OCI-LY3 (cell line): ENCODE measurements around the gene TMEM106C.
A peak's percentile ranks its signal among the peaks of the same experiment; 100 is the strongest.
"Not testable (repeated sequence)": the region's sequence is repeated elsewhere in the genome, so short reads cannot be mapped to it uniquely, and the experiment has no call there.

ENCODE experiments used
- H2AFZ ChIP-seq: fragments of 200-600, 300-600 bp; shearing (Covaris generic); 2 replicates; pipeline ENCODE4 v1.6.0; 2014; ENCODE audit warnings: antibody characterized with exemption, low read depth, low read length
- H3K27ac ChIP-seq: fragments of 200-600, 300-600 bp; sonication (generic); 2 replicates; pipeline ENCODE4 v1.5.1; 2014; ENCODE audit warnings: mild to moderate bottlenecking, low read length, moderate library complexity, mixed read lengths
- H3K27me3 ChIP-seq: fragments of 200-600, 300-600 bp; sonication (generic); 2 replicates; pipeline ENCODE4 v1.6.1; 2014; ENCODE audit warnings: low read depth, low read length, mixed read lengths
- H3K36me3 ChIP-seq: fragments of 200-600, 300-600 bp; sonication (generic); replicated peaks from 2 replicates; pipeline ENCODE3; 2014; ENCODE audit warnings: low read depth, low read length, mixed read lengths
- H3K4me1 ChIP-seq: fragments of 300-600, 200-600 bp; sonication (generic); 2 replicates; pipeline ENCODE4 v1.6.1; 2014; ENCODE audit warnings: low read length, mixed read lengths
- H3K4me2 ChIP-seq: fragments of 200-600, 300-600 bp; sonication (generic); 2 replicates; pipeline ENCODE4 v1.6.1; 2014; ENCODE audit warnings: low read length, mixed read lengths
- H3K4me3 ChIP-seq: fragments of 300-600, 200-600 bp; sonication (generic); 2 replicates; pipeline ENCODE4 v1.5.1; 2014; ENCODE audit warnings: antibody characterized with exemption, mild to moderate bottlenecking, low read length, moderate library complexity
- H3K79me2 ChIP-seq: fragments of 300-600, 200-600 bp; shearing (Covaris generic); 2 replicates; pipeline ENCODE4 v1.6.1; 2014; ENCODE audit warnings: mild to moderate bottlenecking, low read length, mixed read lengths
- H3K9ac ChIP-seq: fragments of 300-600, 200-600 bp; shearing (Covaris generic); 2 replicates; pipeline ENCODE4 v1.6.0; 2014; ENCODE audit warnings: mild to moderate bottlenecking, low read length, moderate library complexity
- H3K9me3 ChIP-seq: fragments of 200-600, 300-600 bp; shearing (Covaris generic); 2 replicates; pipeline ENCODE4 v1.6.1; 2014; ENCODE audit warnings: low read length, mixed read lengths; ENCODE audit not compliant: insufficient read depth
- H4K20me1 ChIP-seq: fragments of 200-600, 300-600 bp; sonication (generic); 2 replicates; pipeline ENCODE4 v1.6.1; 2016; ENCODE audit warnings: low read length, mixed read lengths; ENCODE audit not compliant: insufficient read depth
- EZH2phosphoT487 ChIP-seq: fragments of 200-600 bp; shearing (Covaris generic); IDR thresholded peaks from 2 replicates; pipeline ENCODE4 v1.6.1; 2018; ENCODE audit warnings: antibody characterized with exemption, mixed run types, low read depth
- TF ChIP-seq, protein P1 (sequence below): fragments of 200-600, 300-600 bp; sonication (generic); IDR thresholded peaks from 2 replicates; pipeline ENCODE4 v1.5.1; 2014; ENCODE audit warnings: antibody characterized with exemption, low read length, low read depth

Gene TMEM106C

GRCh38 chr12:47955059-47955458 lies 8.3 kb upstream of the TMEM106C start:
- H3K36me3 ChIP-seq = no peaks in the 10 kb centered on the region
- no peak overlapping the region for H3K4me3 ChIP-seq
- no peaks in the 10 kb centered on the region for H4K20me1 ChIP-seq
- H2AFZ ChIP-seq = no peak overlapping the region
- H3K4me1 ChIP-seq = no peaks in the 10 kb centered on the region
- H3K9me3 ChIP-seq = no peaks in the 10 kb centered on the region; the same call in 1 of the 2 replicates
- H3K79me2 ChIP-seq = no peaks in the 10 kb centered on the region
- no peak overlapping the region for H3K9ac ChIP-seq
- no peak overlapping the region for H3K27ac ChIP-seq
- no peak for TF ChIP-seq EZH2phosphoT487
- TF ChIP-seq, protein P1, sequence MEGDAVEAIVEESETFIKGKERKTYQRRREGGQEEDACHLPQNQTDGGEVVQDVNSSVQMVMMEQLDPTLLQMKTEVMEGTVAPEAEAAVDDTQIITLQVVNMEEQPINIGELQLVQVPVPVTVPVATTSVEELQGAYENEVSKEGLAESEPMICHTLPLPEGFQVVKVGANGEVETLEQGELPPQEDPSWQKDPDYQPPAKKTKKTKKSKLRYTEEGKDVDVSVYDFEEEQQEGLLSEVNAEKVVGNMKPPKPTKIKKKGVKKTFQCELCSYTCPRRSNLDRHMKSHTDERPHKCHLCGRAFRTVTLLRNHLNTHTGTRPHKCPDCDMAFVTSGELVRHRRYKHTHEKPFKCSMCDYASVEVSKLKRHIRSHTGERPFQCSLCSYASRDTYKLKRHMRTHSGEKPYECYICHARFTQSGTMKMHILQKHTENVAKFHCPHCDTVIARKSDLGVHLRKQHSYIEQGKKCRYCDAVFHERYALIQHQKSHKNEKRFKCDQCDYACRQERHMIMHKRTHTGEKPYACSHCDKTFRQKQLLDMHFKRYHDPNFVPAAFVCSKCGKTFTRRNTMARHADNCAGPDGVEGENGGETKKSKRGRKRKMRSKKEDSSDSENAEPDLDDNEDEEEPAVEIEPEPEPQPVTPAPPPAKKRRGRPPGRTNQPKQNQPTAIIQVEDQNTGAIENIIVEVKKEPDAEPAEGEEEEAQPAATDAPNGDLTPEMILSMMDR = no peak
- H3K4me2 ChIP-seq = no peak overlapping the region
- 0 out of 2 replicates have a peak, but pooled peaks cover 10% of the 10 kb centered on the region for H3K27me3 ChIP-seq

GRCh38 chr12:47957671-47958070 lies 5.7 kb upstream of the TMEM106C start:
- H2AFZ ChIP-seq, H3K36me3 ChIP-seq, H3K27me3 ChIP-seq, H3K4me3 ChIP-seq, H3K4me1 ChIP-seq, H3K9me3 ChIP-seq, H3K79me2 ChIP-seq, H4K20me1 ChIP-seq, H3K4me2 ChIP-seq, H3K9ac ChIP-seq, H3K27ac ChIP-seq: not testable (repeated sequence)

DNA sequence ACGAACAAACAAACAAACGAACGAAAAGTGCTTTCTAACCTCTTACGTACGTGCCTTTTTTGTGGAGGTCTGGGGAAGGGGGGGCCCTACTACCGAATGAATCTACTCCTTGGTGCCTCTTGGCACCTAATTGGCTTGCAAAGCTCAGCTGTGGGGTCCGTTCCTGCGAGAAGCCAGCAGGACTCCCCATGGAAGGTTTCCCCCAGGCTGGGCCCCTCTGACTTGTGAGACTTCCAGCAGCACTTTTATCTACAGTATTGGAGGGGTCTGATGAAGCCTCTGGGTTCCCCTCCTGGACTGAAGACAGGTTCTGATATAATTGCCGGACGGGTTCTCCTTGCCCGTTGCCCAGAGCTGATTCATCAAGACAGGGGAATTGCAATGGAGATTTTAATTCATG lies 1.2 kb upstream of the TMEM106C start:
- no peak for TF ChIP-seq EZH2phosphoT487
- TF ChIP-seq, protein P1 = no peak
- H3K4me2 ChIP-seq = no peak overlapping the region
- H3K79me2 ChIP-seq = peaks cover 6% of the 10 kb centered on the region
- H3K4me1 ChIP-seq = peaks cover 9% of the 10 kb centered on the region; the same call in 1 of the 2 replicates
- no peaks in the 10 kb centered on the region for H4K20me1 ChIP-seq
- H3K36me3 ChIP-seq = peaks cover 22% of the 10 kb centered on the region
- H3K9me3 ChIP-seq = no peaks in the 10 kb centered on the region; the same call in 1 of the 2 replicates
- H3K4me3 ChIP-seq = no peak overlapping the region
- H2AFZ ChIP-seq = no peak overlapping the region
- H3K27me3 ChIP-seq = peaks cover 9% of the 10 kb centered on the region
- no peak overlapping the region for H3K27ac ChIP-seq
- no peak overlapping the region for H3K9ac ChIP-seq

GRCh38 chr12:47964106-47964728 lies 821 bp downstream of the TMEM106C start:
- H3K27ac ChIP-seq = no peak overlapping the region

More at GRCh38 chr12:47964106-47964728, 821 bp downstream of the TMEM106C start:
- Histone ChIP-seq H3K79me2 (peaks cover 6% of the 10 kb centered on the region), H3K9me3 (no peaks in the 10 kb centered on the region), H2AFZ (peak overlapping the region; percentile 84; the same call in 1 of the 2 replicates), H3K9ac (peak overlapping the region; percentile 78), H3K4me2 (peak overlapping the region; percentile 80), H3K4me1 (peaks cover 9% of the 10 kb centered on the region; the same call in 1 of the 2 replicates), H4K20me1 (no peaks in the 10 kb centered on the region), H3K27me3 (peaks cover 9% of the 10 kb centered on the region), H3K36me3 (peaks cover 35% of the 10 kb centered on the region), H3K4me3 (peak overlapping the region; percentile 87)
- TF ChIP-seq EZH2phosphoT487 = no peak
- TF ChIP-seq, protein P1 = no peak
